GM19238 (cell line): ENCODE results near the gene WDR41.

Experiments
- DNase-seq: peaks from one replicate; pipeline ENCODE4 v3.0.0; 2011; ENCODE audit warnings: low spot score; ENCODE audit not compliant: insufficient read length

The WDR41 gene

GRCh38 chr5:77448831-77449230 is 43.3 kb downstream of the WDR41 start:
- DNase-seq, result no peak

GRCh38 chr5:77444356-77444755 is 47.8 kb downstream of the WDR41 start:
- DNase-seq, result no peak

- DNase-seq, result no peak
Measured at GRCh38 chr5:77443670-77444069, 48.4 kb downstream of the WDR41 start.

GRCh38 chr5:77438071-77438470 is 54.0 kb downstream of the WDR41 start:
- DNase-seq, result no peak

GRCh38 chr5:77437194-77437593 is 54.9 kb downstream of the WDR41 start:
- no peak for DNase-seq

- DNase-seq, result no peak
Measured at GRCh38 chr5:77431719-77432118, 60.4 kb downstream of the WDR41 start.

GRCh38 chr5:77431286-77431685 is 60.8 kb downstream of the WDR41 start:
- DNase-seq, result no peak

- DNase-seq, result no peak
Measured at GRCh38 chr5:77430726-77431125, 61.4 kb downstream of the WDR41 start.

- DNase-seq, result no peak
Measured at GRCh38 chr5:77428526-77428925, 63.6 kb downstream of the WDR41 start.

GRCh38 chr5:77427998-77428397 is 64.1 kb downstream of the WDR41 start:
- no peak for DNase-seq

GRCh38 chr5:77426670-77427069 is 65.4 kb downstream of the WDR41 start:
- DNase-seq, result no peak

- DNase-seq, result no peak
Measured at GRCh38 chr5:77425998-77426659, 66.0 kb downstream of the WDR41 start.

- no peak for DNase-seq
Measured at GRCh38 chr5:77425420-77425819, 66.7 kb downstream of the WDR41 start.

- DNase-seq, result no peak
Measured at GRCh38 chr5:77424921-77425320, 67.2 kb downstream of the WDR41 start.

- DNase-seq, result no peak
Measured at GRCh38 chr5:77423022-77423750, 68.9 kb downstream of the WDR41 start.

GRCh38 chr5:77420940-77421339 is 71.2 kb downstream of the WDR41 start:
- DNase-seq, result no peak

GRCh38 chr5:77419644-77420582 is 72.2 kb downstream of the WDR41 start:
- no peak for DNase-seq

- DNase-seq, result no peak
Measured at GRCh38 chr5:77418601-77419581, 73.2 kb downstream of the WDR41 start.

GRCh38 chr5:77418162-77418561 is 74.0 kb downstream of the WDR41 start:
- DNase-seq, result no peak

GRCh38 chr5:77413049-77413448 is 79.1 kb downstream of the WDR41 start:
- no peak for DNase-seq
